HCT116 (cell line): ENCODE results near the gene DNAH9. TPM values are rescaled to one million over a fixed set of nuclear protein-coding genes. Genes with fewer than 3 reads are reported as not detected.

Experiments used
- ATAC-seq: fragments of 200-7000 bp; cut with Tn5 transposase; 2 replicates; pipeline ENCODE4 v1.9.1; 2020; ENCODE audit warnings: mild to moderate bottlenecking, moderate library complexity
- BruUV-seq: library from RNA; stranded (reverse); fragments of 400-500 nt; replicated peaks from 2 replicates; lab custom pipeline; 2021; lab: Mats Ljungman, UMichigan
- CTCF ChIA-PET: fragments of 300-600 bp; sonication (Branson Sonifier 250); formaldehyde crosslinking; loops from one replicate; lab custom pipeline; 2021; ENCODE audit warnings: antibody characterized with exemption; lab: Charles Lee
- POLR2A ChIA-PET: fragments of 300-600, 350-600 bp; sonication (Branson Sonifier 250); formaldehyde crosslinking; loops from one replicate; lab custom pipeline; 2021; ENCODE audit warnings: antibody characterized with exemption; lab: Charles Lee
- RAD21 ChIA-PET, 2 experiments: fragments of 300-600 bp; sonication (Branson Sonifier 250); formaldehyde crosslinking; loops; one replicate each; lab custom pipeline; 2023; ENCODE audit warnings: low total read pairs in 2 of 2; ENCODE audit not compliant: uncharacterized antibody in 2 of 2, unreplicated experiment in 2 of 2, low non-redundant PET in 1 of 2; lab: Charles Lee
- DNase-seq: peaks from one replicate; pipeline ENCODE4 v3.0.0-alpha.2; 2010; ENCODE audit warnings: low read depth, low spot score
- H2AFZ ChIP-seq: fragments of 200-600 bp; shearing (Covaris generic), sonication (generic); 2 replicates; pipeline ENCODE4 v1.6.1; 2017; ENCODE audit warnings: low read depth, mixed run types, mixed read lengths, antibody characterized with exemption, low read length; ENCODE audit not compliant: poor library complexity, severe bottlenecking
- H3K27ac ChIP-seq: 2 replicates; pipeline ENCODE4 v1.5.1; 2012; ENCODE audit warnings: low read depth, low read length
- H3K27me3 ChIP-seq: fragments of 200-600 bp; sonication (generic); 2 replicates; pipeline ENCODE4 v1.6.1; 2016; ENCODE audit warnings: mixed run types, low read length, mixed read lengths; ENCODE audit not compliant: insufficient read depth
- H3K36me3 ChIP-seq, 2 experiments: fragments of 200-500 bp in 1 of 2; fragments of 200-600 bp in 1 of 2; sonication (Bioruptor generic) in 1 of 2; sonication (generic) in 1 of 2; 2 replicates each; pipeline versions ENCODE4 v1.5.1 to v1.6.1; 2014 to 2016; ENCODE audit warnings: low read length in 2 of 2, inconsistent platforms in 1 of 2, mixed read lengths in 1 of 2, mixed run types in 1 of 2; ENCODE audit not compliant: insufficient read depth in 2 of 2, control insufficient read depth in 1 of 2
- H3K4me1 ChIP-seq, 2 experiments: fragments of 200-600 bp in 1 of 2; sonication (generic) in 1 of 2; 2 replicates each; pipeline versions ENCODE4 v1.5.1 to v1.6.1; 2012 to 2017; ENCODE audit warnings: low read length in 2 of 2, inconsistent platforms in 1 of 2, mild to moderate bottlenecking in 1 of 2, mixed read lengths in 1 of 2, mixed run types in 1 of 2, moderate library complexity in 1 of 2; ENCODE audit not compliant: insufficient read depth in 2 of 2, control insufficient read depth in 1 of 2
- H3K4me2 ChIP-seq: fragments of 200-600 bp; sonication (generic); 2 replicates; pipeline ENCODE4 v1.6.1; 2017; ENCODE audit warnings: mixed run types, low read length, mixed read lengths
- H3K4me3 ChIP-seq, 2 experiments: fragments of 200-600 bp in 1 of 2; sonication (generic) in 1 of 2; replicated peaks in 1 of 2; 2 replicates each; pipeline ENCODE4 v1.5.1; 2011 to 2016; ENCODE audit warnings: low read length in 2 of 2, control low read depth in 1 of 2, low read depth in 1 of 2, mild to moderate bottlenecking in 1 of 2, mixed read lengths in 1 of 2, mixed run types in 1 of 2
- H3K79me2 ChIP-seq: fragments of 200-600 bp; sonication (generic); 2 replicates; pipeline ENCODE4 v1.6.1; 2017; ENCODE audit warnings: mild to moderate bottlenecking, mixed run types, low read length, moderate library complexity, mixed read lengths; ENCODE audit not compliant: insufficient read depth
- H3K9ac ChIP-seq: fragments of 200-600 bp; sonication (generic); 2 replicates; pipeline ENCODE4 v1.6.1; 2016; ENCODE audit warnings: low read length, mixed read lengths
- H3K9me2 ChIP-seq: fragments of 200-600 bp; sonication (generic), shearing (Covaris generic); 2 replicates; pipeline ENCODE4 v1.6.1; 2017; ENCODE audit warnings: mixed run types, mild to moderate bottlenecking, moderate library complexity; ENCODE audit not compliant: insufficient read depth
- H3K9me3 ChIP-seq, 2 experiments: fragments of 200-500 bp in 1 of 2; fragments of 200-600 bp in 1 of 2; sonication (Bioruptor generic) in 1 of 2; sonication (generic) in 1 of 2; 2 replicates each; pipeline ENCODE4 v1.6.1; 2014 to 2017; ENCODE audit warnings: low read length in 2 of 2, mixed read lengths in 2 of 2, inconsistent platforms in 1 of 2, low read depth in 1 of 2, mild to moderate bottlenecking in 1 of 2, mixed run types in 1 of 2, moderate library complexity in 1 of 2; ENCODE audit not compliant: control insufficient read depth in 1 of 2, insufficient read depth in 1 of 2
- H4K20me1 ChIP-seq: fragments of 200-600 bp; sonication (generic), shearing (Covaris generic); 2 replicates; pipeline ENCODE4 v1.6.1; 2017; ENCODE audit warnings: mixed run types, mild to moderate bottlenecking, moderate library complexity; ENCODE audit not compliant: insufficient read depth
- ATF3 ChIP-seq: IDR thresholded peaks from 2 replicates; pipeline ENCODE4 v1.6.1; 2012
- CBX3 ChIP-seq: IDR thresholded peaks from 2 replicates; pipeline ENCODE4 v1.6.1; 2012; ENCODE audit warnings: low read depth
- CTCF ChIP-seq, 3 experiments: fragments of 200-600 bp in 1 of 3; sonication (generic) in 1 of 3; IDR thresholded peaks in 2 of 3; conservative IDR thresholded peaks in 1 of 3; 2 replicates each; pipeline ENCODE4 v1.5.1; 2012 to 2017; ENCODE audit warnings: low read depth in 2 of 3, low read length in 2 of 3, antibody characterized with exemption in 1 of 3, borderline replicate concordance in 1 of 3, control low read depth in 1 of 3, mild to moderate bottlenecking in 1 of 3, mixed read lengths in 1 of 3, mixed run types in 1 of 3, moderate library complexity in 1 of 3; ENCODE audit not compliant: insufficient read depth in 1 of 3
- EGR1 ChIP-seq: IDR thresholded peaks from 2 replicates; pipeline ENCODE4 v1.6.1; 2012; ENCODE audit warnings: low read depth
- EZH2 ChIP-seq: fragments of 200-600 bp; sonication (generic); IDR thresholded peaks from 2 replicates; pipeline ENCODE4 v1.6.1; 2017; ENCODE audit warnings: antibody characterized with exemption, mixed run types
- JUND ChIP-seq: IDR thresholded peaks from 2 replicates; pipeline ENCODE4 v1.6.1; 2012
- POLR2A ChIP-seq: IDR thresholded peaks from 2 replicates; pipeline ENCODE4 v1.7.0; 2011; ENCODE audit warnings: borderline replicate concordance; ENCODE audit not compliant: insufficient read depth, insufficient read length; ENCODE audit errors: extremely low read depth
- RAD21 ChIP-seq: IDR thresholded peaks from 2 replicates; pipeline ENCODE4 v1.6.1; 2012; ENCODE audit warnings: low read depth, mild to moderate bottlenecking
- SIN3A ChIP-seq: IDR thresholded peaks from 2 replicates; pipeline ENCODE4 v1.6.1; 2012; ENCODE audit warnings: low read depth
- SP1 ChIP-seq: IDR thresholded peaks from 2 replicates; pipeline ENCODE4 v1.6.1; 2012; ENCODE audit warnings: low read depth
- TCF7L2 ChIP-seq: IDR thresholded peaks from 2 replicates; pipeline ENCODE4 v1.7.0; 2011; ENCODE audit warnings: borderline replicate concordance, inconsistent platforms; ENCODE audit not compliant: insufficient read depth, insufficient read length; ENCODE audit errors: extremely low read depth
- ZFX ChIP-seq: fragments of 450-650 bp; IDR thresholded peaks from 2 replicates; pipeline ENCODE4 v1.6.1; 2017
- ZNF274 ChIP-seq: fragments of 200-500 bp; sonication (Bioruptor generic); IDR thresholded peaks from 2 replicates; pipeline ENCODE4 v1.6.1; 2014; ENCODE audit warnings: mild to moderate bottlenecking, low read depth, low read length, inconsistent platforms
- intact Hi-C: fragments of 100-400 bp; cut with micrococcal nuclease; formaldehyde crosslinking; loops from 2 replicates; pipeline ENCODE4 v1.10.0; 2022
- total RNA-seq: library from RNA; stranded (reverse); gene quantifications from one replicate; pipeline ENCODE4 v1.2.1, GENCODE V29; 2021; ENCODE audit not compliant: unreplicated experiment

Gene DNAH9
- total RNA-seq, 1 experiment from 2014 or later = not detected

- Histone ChIP-seq H4K20me1 (no peaks in the 10 kb centered on the region), H3K4me3 (no peak overlapping the region), H3K36me3 (no peaks in the 10 kb centered on the region), H2AFZ (no peak overlapping the region), H3K4me2 (no peak overlapping the region), H3K79me2 (no peaks in the 10 kb centered on the region), H3K9me3 (no peaks in the 10 kb centered on the region), H3K9ac (no peak overlapping the region), H3K4me1 (no peaks in the 10 kb centered on the region), H3K27ac (no peak overlapping the region), H3K27me3 (no peaks in the 10 kb centered on the region), H3K9me2 (no peaks in the 10 kb centered on the region)
- TF ChIP-seq JUND (no peak), RAD21 (no peak), ZFX (no peak), EGR1 (no peak), CBX3 (no peak), TCF7L2 (no peak), CTCF (IDR thresholded peaks at IDR 0.05 in 2 of 3, conservative IDR thresholded peaks at IDR 0.05 in 1 of 3; ENCODE audit: borderline replicate concordance in 1 of 3, insufficient read depth in 1 of 3, low read depth in 2 of 3, low read length in 2 of 3) (no peak), POLR2A (no peak), SIN3A (no peak), ZNF274 (no peak), ATF3 (no peak), EZH2 (no peak), SP1 (no peak)
- ATAC-seq (no peak), DNase-seq (no peak)
- ChIA-PET POLR2A (no interaction called here), CTCF (no interaction called here), RAD21 (no interaction called here)
- no TSS peak for BruUV-seq
- intact Hi-C loops = no loop called here
Measured at GRCh38 chr17:11700668-11701067, 102.4 kb downstream of the DNAH9 start.
